HG03108 (cell line): ENCODE data around the gene ANP32D.
"Not testable (repeated sequence)": the region's sequence is repeated elsewhere in the genome, so short reads cannot be mapped to it uniquely, and the experiment has no call there.

Source experiments
- ATAC-seq: cut with Tn5 transposase; IDR thresholded peaks from one replicate; pipeline ENCODE4 v1.9.1; 2021; ENCODE audit warnings: moderate library complexity; ENCODE audit not compliant: unreplicated experiment

Gene ANP32D

DNA sequence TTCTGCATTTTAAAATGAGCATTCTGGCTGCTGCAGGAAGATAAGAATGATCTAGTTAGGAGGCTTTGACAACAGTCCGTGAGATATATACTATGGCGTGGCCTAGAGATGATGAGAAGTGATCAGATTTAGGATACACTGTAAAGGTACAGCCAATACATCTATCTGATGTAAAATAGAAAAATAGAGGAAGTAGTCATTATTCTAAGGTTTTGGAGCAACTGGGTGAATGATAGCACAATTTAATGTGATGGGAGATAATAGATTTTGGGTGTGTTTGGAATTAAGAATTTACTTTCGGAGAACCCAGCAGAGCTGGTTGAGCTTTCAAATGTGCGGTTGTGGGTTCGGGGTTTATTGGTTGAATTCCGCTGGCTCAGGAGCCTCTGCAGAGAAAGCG lies at the start of gene ANP32D:
Gene ANP32D, plus strand, starts transcription at position 301 of the 400 bp plus-strand sequence. CDS start 106 bp downstream, outside the sequence.
- no peak for ATAC-seq

DNA sequence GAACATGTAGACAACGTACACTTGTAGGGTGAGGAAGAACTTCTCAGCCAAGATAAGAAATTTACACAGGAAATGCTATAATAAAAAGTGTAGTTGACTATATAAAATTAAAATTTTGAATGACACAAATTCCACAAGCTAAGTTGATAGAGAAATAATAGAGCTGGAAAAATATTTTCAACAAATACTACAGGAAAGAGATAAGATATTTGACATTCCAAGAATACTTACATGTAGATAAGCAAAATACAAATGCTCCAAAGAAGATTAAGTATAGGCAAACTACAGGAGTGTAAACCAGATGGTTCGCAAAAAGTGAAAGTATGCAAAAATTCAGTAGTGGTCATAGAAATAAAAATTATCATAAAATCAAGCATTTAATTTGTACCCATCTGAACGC lies 49.2 kb upstream of the ANP32D start:
- no peak for ATAC-seq

GRCh38 chr12:48424644-48425043 lies 47.7 kb upstream of the ANP32D start:
- no peak for ATAC-seq

GRCh38 chr12:48434016-48434415 lies 38.3 kb upstream of the ANP32D start:
- ATAC-seq = not testable (repeated sequence)

DNA sequence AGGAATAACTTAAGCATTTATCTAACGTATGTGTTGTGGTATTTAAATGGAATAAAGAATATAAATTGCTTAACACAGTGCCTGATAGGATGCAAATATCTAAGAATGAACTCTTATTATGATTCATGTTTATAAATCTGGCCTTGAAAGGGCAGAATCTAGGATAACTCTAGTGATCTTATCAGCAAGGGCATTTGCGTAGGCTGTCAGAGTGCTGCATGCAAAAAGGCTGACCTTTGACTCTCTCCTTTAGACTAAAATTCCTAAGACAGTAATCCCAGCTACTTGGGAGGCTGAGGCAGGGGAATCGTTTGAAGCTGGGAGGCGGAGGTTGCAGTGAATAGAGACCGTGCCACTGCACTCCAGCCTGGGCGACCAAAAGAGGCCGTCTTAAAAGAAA lies 31.3 kb upstream of the ANP32D start:
- ATAC-seq = no peak

DNA sequence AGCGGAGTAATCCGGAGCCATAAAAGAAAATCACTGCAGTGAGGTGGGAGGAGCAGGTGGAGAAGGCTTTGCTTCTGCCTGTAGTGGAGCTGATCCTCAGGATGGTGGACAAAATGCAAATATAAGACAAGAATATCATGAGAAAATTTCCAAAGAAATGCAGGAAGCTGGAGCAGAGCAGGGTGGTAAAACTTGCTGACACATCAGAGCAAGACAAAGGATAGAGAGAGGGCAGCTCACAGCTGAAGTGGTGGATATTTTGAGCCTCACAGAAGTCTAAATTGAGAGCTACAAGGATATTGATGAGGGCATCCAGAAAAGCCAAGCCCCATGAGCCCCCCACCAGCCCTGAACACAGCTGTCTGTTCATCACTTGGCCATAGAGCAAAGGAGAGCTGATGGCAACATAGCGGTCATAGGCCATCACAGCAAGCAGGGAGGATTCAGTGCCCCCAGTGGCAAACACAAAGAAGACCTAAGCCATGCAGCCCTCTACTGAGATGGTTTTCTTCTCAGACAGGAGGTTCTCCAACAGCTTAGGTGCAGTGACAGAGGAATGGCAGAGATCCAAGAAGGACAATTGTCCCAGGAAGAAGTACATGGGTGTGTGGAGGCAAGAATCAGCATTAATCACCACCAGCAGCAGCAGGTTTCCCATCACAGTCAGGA lies 30.0 kb upstream of the ANP32D start:
- ATAC-seq = no peak

- ATAC-seq = no peak
These were observed 26.8 kb upstream of the ANP32D start for GRCh38 chr12:48445538-48445937.

GRCh38 chr12:48446161-48446776 lies 26.1 kb upstream of the ANP32D start:
- ATAC-seq = no peak

DNA sequence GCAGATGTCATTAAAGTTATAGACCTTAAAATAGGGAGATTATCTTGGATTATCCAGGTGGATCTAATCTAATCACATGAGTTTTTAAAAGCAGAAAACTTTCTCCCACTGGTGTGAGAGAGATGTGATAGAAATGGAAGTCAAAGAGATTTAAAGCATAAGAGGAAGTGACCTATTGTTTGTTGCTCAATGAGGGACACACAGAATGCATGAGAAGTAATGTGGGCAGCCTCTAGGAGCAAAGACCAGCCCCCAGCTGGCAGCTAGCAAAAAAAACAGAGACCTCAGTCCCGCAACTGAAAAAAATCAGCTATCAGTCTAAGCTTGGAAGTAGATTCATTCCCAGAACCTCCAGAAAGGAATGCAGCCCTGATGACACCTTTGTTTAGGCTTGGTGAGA lies 24.6 kb upstream of the ANP32D start:
- no peak for ATAC-seq

DNA sequence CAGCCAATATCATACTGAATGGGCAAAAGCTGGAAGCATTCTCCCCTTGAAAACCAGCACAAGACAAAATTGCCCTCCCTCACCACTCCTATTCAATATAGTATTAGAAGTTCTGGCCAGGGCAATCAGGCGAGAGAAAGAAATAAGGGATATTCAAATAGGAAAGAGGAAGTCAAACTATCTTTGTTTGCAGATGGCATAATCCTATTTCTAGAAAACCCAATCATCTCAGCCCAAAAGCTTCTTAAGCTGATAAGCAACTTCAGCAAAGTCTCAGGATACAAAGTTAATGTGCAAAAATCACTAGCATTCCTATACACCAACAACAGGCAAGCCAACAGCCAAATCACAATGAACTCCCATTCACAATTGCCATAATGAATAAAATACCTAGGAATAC lies 21.0 kb upstream of the ANP32D start:
- ATAC-seq = no peak

DNA sequence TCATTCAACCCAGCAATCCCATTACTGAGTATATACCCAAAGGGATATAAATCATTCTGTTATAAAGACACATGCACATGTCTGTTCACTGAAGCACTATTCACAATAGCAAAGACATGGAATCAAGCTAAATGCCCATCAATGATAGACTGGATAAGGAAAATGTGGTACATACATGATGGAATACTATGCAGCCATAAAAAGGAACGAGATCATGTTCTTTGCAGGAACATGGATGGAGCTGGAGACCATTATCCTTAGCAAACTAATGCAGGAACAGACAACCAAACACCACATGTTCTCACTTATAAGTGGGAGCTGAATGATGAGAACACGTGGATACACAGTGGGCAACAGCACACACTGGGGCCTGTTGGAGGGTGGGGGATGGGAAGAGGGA lies 19.4 kb upstream of the ANP32D start:
- not testable (repeated sequence) for ATAC-seq

- ATAC-seq = no peak
These were observed 17.7 kb upstream of the ANP32D start for GRCh38 chr12:48454667-48455066.

- no peak for ATAC-seq
These were observed 17.2 kb upstream of the ANP32D start for GRCh38 chr12:48455116-48455515.

- ATAC-seq = no peak
These were observed 13.1 kb upstream of the ANP32D start for GRCh38 chr12:48459259-48459658.

GRCh38 chr12:48469027-48469426 lies 3.3 kb upstream of the ANP32D start:
- ATAC-seq = not testable (repeated sequence)

DNA sequence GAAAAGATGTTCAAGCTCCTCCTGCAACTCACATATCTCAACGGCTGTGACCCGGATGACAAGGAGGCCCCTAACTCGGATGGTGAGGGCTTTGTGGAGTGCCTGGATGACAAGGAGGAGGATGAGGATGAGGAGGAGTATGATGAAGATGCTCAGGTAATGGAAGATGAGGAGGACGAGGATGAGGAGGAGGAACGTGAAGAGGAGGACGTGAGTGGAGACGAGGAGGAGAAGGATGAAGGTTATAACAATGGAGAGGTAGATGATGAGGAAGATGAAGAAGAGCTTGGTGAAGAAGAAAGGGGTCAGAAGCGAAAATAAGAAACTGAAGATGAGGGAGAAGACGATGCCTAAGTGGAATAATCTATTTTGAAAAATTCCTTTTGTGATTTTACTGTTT lies 702 bp downstream of the ANP32D start:
- no peak for ATAC-seq

DNA sequence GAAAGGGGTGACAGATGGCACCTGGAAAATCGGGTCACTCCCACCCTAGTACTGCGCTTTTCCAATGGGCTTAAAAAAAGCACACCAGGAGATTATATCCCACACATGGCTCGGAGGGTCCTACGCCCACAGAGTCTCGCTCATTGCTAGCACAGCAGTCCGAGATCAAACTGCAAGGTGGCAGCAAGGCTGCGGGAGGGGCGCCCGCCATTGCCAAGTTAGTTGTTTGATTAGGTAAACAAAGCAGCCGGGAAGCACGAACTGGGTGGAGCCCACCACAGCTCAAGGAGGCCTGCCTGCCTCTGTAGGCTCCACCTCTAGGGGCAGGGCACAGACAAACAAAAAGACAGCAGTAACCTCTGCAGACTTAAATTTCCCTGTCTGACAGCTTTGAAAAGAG lies 2.1 kb downstream of the ANP32D start:
- ATAC-seq = not testable (repeated sequence)

DNA sequence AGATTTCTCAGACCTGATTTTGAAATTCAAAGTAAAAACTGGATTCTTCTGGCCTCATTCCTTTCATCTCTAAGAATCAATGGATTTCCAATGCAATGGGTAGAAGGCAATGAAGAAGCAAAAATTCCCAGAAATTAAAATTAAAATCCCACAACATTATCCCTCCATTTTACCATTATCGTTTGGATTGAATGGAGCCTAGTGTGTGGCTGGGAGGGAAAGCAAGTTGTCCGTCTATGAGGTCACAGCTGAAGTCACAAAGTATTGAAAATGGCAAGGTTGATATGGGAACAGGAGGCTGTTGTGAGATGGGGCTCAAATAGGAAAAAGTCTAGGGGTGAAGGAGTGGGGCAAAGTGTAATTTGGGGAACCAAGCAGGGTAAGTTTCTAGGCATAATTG lies 9.8 kb downstream of the ANP32D start, which contains the start of gene C12orf54:
Gene C12orf54, plus strand, starts transcription at position 301 of the 400 bp plus-strand sequence. CDS start 799 bp downstream, outside the sequence.
- ATAC-seq = no peak

GRCh38 chr12:48482930-48483329 lies 10.6 kb downstream of the ANP32D start:
- ATAC-seq = no peak

- no peak for ATAC-seq
These were observed 13.9 kb downstream of the ANP32D start for GRCh38 chr12:48486261-48486660.

DNA sequence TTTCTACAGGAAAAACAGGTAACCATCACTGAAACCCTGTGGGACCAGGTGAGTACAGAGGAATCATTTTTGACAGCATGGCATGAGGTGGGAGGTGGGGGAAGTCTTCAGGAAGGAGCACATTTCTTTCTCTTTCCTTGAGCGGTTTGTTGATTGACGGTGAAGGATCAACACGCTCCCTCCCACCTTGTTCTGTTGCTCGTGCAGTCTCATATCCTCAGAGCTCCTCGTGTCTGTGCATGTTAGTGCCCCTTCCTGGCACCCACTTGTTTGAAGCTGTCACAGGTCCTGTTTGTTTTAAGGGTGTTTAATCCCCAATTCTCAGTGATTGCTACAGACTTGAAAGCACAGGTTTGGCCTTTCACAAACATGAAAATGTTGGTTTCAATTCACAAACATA lies 14.3 kb downstream of the ANP32D start:
- ATAC-seq = no peak

GRCh38 chr12:48489012-48489411 lies 16.7 kb downstream of the ANP32D start:
- ATAC-seq = peak; percentile 99

- not testable (repeated sequence) for ATAC-seq
These were observed 17.1 kb downstream of the ANP32D start for GRCh38 chr12:48489456-48489855.
